GM18499 (cell line): ENCODE results near the gene TOGARAM1.

Source experiments
- ATAC-seq: cut with Tn5 transposase; IDR thresholded peaks from one replicate; pipeline ENCODE4 v1.9.1; 2021; ENCODE audit warnings: moderate number of reproducible peaks; ENCODE audit not compliant: insufficient read depth, unreplicated experiment

TOGARAM1 gene, protein sequence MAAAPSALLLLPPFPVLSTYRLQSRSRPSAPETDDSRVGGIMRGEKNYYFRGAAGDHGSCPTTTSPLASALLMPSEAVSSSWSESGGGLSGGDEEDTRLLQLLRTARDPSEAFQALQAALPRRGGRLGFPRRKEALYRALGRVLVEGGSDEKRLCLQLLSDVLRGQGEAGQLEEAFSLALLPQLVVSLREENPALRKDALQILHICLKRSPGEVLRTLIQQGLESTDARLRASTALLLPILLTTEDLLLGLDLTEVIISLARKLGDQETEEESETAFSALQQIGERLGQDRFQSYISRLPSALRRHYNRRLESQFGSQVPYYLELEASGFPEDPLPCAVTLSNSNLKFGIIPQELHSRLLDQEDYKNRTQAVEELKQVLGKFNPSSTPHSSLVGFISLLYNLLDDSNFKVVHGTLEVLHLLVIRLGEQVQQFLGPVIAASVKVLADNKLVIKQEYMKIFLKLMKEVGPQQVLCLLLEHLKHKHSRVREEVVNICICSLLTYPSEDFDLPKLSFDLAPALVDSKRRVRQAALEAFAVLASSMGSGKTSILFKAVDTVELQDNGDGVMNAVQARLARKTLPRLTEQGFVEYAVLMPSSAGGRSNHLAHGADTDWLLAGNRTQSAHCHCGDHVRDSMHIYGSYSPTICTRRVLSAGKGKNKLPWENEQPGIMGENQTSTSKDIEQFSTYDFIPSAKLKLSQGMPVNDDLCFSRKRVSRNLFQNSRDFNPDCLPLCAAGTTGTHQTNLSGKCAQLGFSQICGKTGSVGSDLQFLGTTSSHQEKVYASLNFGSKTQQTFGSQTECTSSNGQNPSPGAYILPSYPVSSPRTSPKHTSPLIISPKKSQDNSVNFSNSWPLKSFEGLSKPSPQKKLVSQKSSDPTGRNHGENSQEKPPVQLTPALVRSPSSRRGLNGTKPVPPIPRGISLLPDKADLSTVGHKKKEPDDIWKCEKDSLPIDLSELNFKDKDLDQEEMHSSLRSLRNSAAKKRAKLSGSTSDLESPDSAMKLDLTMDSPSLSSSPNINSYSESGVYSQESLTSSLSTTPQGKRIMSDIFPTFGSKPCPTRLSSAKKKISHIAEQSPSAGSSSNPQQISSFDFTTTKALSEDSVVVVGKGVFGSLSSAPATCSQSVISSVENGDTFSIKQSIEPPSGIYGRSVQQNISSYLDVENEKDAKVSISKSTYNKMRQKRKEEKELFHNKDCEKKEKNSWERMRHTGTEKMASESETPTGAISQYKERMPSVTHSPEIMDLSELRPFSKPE (N-terminal part only)

GRCh38 chr14:44961554-44962333 is at the start of gene TOGARAM1, which contains the start of gene KLHL28:
TSS of gene TOGARAM1 (plus strand) at chr14:44962190. CDS start at chr14:44962422, 232 bp downstream.
TSS of gene KLHL28 (minus strand) at chr14:44961947. CDS start at chr14:44945928, 16,019 bp downstream.
- peak; percentile 94 for ATAC-seq

DNA sequence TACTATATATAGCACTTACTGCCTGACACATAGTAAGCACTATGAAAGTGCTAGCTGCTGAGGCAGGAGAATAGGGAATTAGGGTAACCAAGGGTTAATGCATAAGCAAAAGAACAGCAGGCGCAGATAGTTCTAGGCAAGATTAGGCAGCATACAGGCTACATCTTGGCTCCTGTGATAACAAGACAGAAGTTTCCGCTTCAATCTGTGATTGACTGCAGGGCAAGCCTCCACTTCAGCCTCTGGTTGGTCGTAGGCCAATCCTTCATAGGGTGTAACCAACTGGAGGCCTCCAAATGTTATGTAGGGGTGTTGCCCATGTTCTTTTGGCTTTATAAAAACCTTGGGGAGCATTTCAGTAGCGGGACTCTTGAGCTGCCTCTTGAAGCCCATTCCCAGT is 47.1 kb upstream of the TOGARAM1 start:
- ATAC-seq: no peak

- no peak for ATAC-seq
Observed at GRCh38 chr14:44928793-44929192, 33.2 kb upstream of the TOGARAM1 start.

DNA sequence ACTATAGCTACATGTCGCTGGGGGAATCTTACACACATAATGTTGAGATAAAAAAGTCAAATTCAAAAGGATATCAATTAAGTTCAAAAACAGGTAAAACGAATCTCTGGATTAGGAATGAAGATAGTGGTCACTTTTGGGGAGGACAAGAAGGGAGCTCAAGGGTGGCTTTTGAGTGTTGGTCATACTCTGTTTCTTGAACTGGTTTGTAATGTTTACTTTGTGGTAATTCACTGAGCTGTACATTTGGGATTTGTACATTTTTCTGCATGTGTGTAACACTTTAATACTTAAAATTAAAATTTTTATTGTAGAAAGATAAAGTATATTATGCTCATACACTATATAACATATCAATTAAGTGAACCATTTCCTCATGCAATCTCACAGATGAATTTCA is 26.8 kb upstream of the TOGARAM1 start:
- no peak for ATAC-seq

GRCh38 chr14:44937547-44937946 is 24.4 kb upstream of the TOGARAM1 start:
- ATAC-seq: no peak

DNA sequence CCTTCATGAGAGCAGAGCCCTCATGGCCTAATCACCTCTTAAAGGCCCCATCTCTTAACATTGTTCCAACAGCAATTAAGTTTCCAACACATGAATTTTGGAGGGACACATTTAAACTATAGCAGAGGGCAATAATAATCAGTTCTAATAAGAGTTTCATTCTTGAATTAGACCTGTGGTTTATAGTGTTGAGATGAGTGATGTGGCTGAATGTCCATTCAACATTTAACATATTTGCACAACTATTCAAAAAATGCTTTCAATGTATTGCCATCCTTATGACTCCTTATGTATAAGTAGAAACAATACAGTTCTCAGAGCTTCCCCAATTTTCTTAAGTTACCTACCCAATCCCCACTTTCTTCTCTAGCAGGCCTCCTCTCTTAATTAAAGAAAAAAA is 21.8 kb upstream of the TOGARAM1 start:
- ATAC-seq: no peak

GRCh38 chr14:44940944-44941343 is 21.0 kb upstream of the TOGARAM1 start:
- ATAC-seq: no peak

DNA sequence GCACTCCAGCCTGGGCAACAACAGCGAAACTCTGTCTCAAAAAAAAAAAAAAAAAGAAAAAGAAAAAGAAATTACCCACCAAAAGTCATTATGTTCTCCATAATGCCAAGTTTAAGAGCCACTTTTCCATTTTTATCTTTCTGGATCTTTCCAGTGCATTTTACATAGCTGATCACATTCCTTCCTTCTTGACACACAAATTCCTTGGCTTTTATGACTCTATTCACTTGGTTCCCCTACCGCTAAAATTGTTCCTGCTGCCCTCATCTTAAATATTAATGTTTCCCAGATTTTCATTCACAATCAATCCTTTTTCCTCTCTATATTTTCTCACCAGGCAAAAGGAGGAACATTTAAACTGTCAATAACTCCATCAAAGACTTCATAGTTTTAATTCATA is 20.4 kb upstream of the TOGARAM1 start:
- no peak for ATAC-seq

DNA sequence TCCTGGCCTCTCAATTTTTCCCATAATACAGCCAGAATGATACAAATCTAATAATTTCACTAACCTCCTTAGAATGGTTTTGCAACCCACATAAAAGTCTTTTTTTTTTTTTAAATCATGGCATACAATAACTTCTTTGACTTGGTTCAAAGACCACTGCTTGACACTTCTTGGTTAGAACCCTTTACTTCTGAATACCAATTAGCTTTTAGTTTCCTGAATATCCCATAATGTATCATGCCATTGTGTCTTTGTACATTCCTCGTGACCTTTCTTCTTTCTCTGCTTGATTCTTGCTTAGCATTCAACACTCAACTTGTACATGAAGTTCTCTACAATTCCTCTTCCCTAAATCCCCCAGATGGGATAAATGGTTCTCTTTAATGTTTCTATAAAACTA is 19.6 kb upstream of the TOGARAM1 start:
- ATAC-seq: no peak

DNA sequence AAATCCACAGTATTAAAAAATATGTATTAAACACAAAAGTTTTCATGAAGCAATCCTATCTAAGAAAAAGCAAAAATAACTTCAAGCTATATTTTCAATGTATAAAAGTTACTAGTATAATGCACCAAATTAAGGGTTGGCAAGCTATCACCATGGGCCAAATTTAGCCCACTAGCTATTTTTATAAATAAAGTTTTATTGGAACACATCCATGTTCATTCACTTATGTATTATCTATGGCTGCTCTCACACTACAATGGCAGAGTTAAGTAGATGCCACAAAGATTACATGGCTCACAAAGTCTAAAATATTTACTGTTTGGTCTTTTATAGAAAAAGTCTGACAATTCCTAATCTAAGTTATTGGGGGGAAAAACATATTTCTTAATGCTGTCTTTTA is 17.9 kb upstream of the TOGARAM1 start:
- ATAC-seq: no peak

DNA sequence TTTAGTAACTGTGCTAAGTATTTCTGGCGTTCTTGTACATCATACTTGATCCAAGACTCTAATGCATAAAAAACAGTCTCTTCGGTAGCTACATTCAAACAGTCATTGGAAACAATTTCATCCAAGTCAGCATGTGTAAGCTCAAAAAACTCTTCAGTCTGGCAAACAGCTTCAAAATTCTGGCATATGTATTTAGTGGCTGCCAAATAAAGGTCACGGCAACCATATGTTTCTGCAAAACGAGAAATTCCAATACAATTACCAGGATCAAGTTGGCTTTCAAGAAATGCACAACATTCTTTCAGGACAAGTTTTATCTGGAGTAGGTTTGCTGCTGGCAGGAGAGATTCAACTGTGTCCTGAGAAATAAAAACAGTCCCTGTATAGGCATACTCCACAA is 16.7 kb upstream of the TOGARAM1 start:
- ATAC-seq: no peak

- ATAC-seq: no peak
Observed at GRCh38 chr14:44951051-44951450, 10.9 kb upstream of the TOGARAM1 start.

DNA sequence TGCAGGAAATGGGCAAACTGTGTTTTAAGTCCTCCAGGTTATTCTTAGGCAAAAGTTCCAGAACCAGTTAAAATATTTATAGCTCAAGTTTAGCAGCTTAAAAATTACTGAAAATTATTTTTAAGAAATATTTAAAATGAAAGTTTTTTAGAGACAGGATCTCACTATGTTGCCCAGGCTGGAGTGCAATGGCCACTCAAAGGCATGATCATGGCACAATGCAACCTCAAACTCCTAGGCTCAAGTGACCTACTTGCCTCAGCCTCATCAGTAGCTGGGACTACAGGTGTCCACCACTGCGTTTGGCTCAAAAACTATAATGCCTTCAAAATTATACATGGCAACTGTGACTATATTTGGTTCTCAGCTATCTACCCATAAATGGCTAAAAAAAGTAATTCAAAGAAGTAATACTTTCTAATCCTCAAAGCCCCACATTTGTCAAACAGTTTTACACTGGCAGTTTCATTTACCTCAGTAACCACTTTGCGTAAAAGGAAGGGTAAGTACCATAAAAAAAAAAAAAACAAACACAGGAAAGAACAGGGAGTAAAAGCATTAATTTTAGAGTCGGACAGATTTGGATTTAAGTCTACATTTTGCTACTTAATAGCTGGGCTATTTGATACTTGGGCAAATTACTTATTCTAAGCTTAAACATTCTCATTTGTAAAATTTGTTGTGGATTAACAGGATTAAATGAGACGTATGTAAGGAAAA is 9.4 kb upstream of the TOGARAM1 start:
- no peak for ATAC-seq

DNA sequence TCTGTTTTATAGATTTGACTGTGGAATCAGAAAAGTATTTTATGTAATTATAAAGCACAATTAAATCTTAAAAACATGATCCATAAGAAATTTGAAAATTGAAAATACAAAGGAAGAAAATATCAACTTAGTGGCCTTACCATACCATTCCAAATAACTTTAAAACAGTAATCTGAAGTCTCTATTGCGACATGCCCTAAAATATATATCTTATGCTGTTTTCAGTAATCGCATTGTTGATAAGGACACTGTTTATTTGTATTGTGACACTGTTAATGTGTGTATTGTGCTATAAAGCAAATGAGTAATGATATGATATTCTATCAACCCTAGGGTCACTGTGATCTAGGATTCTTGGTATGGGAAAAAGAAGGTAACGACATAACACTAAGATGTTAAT is 7.2 kb upstream of the TOGARAM1 start:
- ATAC-seq: no peak

GRCh38 chr14:44955528-44955927 is 6.5 kb upstream of the TOGARAM1 start:
- no peak for ATAC-seq

DNA sequence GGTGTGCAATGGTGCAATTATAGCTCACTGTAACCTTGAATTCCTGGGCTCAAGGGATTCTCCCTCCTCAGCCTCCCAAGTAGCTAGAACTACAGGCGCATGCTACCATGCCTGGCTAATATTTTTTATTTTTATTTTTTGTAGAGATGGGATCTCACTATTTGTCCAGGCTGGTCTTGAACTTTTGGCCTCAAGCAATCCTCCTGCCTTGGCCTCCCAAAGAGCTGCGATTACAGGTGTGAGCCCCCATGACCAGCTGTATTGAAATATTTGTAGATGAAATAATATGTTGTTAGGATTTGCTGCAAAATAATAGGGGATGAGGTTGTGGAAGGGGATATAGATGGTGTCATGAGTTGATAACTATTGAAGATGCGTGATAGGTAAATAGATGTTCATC is 5.1 kb upstream of the TOGARAM1 start:
- no peak for ATAC-seq

DNA sequence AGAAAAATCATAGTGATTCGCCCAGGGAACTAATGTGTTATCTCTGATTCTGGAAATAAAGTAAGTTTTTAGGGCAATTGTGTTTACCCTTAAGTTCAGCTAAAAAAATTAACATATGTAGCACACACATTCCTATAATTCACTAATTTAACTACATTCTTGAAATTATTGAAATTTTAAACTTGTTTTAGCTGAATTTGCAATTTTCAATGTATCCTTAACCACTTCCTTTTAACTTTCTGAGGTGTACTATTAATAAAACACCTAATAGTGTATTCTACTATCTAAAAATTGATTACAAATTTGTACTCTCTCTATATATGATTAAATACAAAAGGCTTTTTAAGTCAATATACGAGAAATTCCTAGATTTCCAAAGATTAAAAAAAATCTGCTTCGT is 2.5 kb upstream of the TOGARAM1 start:
- ATAC-seq: no peak

DNA sequence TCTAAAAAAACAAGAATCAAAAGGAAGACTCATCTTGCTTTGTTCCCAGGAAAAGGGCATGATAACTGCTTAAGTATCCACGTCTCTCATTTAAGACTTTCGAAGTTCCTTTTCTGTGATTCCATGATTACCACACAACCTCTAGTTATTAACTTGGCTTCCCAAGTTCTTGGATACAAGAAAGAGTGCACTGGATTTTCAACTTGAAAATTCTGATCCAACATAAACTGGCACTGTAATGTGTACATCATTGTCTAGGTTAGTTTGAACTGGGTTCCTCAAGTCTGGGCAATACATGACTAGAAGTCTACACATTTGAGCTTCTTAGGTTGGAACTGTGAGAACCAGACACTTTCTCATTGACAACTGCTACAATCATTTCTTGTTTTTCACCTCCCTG is 1.8 kb upstream of the TOGARAM1 start:
- no peak for ATAC-seq

DNA sequence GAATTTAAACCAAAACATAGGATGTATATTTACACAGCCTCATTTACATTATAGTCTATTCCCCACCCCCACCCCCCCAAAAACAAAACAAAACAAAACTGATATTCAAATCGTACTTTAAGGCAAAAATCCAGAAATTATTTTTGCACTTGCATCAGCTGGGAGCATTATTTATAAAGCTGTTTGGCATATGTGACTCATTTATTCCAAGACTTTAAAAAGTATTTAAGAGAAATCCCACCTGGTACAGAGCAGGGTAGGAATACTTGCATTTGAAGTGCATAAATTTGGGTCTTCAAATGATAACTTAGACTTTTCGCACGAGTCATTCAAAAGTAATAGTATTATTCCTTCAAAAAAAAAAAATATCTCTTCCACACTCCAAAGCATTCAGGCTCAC is 1.3 kb upstream of the TOGARAM1 start:
- ATAC-seq: no peak
